H1 (cell line): Measurements from ENCODE around the gene IL1RAPL1. TPM values are rescaled to one million over a fixed set of nuclear protein-coding genes. Genes with fewer than 3 reads are reported as not detected.

ENCODE experiments used
- CTCF ChIA-PET: fragments of 300-600 bp; sonication (Branson Sonifier 250); formaldehyde crosslinking; loops from one replicate; lab custom pipeline; 2021; ENCODE audit not compliant: partially characterized antibody; lab: Charles Lee
- POLR2A ChIA-PET: fragments of 300-600 bp; sonication (Branson Sonifier 250); formaldehyde crosslinking; loops from one replicate; lab custom pipeline; 2021; ENCODE audit warnings: inconsistent platforms; ENCODE audit not compliant: partially characterized antibody; lab: Charles Lee
- DNase-seq, 2 experiments: peaks; one replicate each; pipeline versions ENCODE4 v3.0.0 to v3.0.0-alpha.2; 2010 to 2022; ENCODE audit warnings: low spot score in 2 of 2, low read depth in 1 of 2, mixed read lengths in 1 of 2
- FAIRE-seq: peaks from 2 replicates; lab custom pipeline; 2011; peaks lifted over from hg19 to GRCh38; lab: Jason Lieb, UNC
- H2AFZ ChIP-seq: 2 replicates; pipeline ENCODE4 v1.8.1; 2012; ENCODE audit warnings: low read length, inconsistent platforms
- H2AK5ac ChIP-seq: 2 replicates; pipeline ENCODE4 v1.6.1; 2013; ENCODE audit warnings: low read depth, low read length
- H2BK120ac ChIP-seq: replicated peaks from 2 replicates; pipeline ENCODE3; 2013; ENCODE audit warnings: low read depth, low read length, inconsistent platforms
- H2BK12ac ChIP-seq: 2 replicates; pipeline ENCODE4 v1.6.1; 2013; ENCODE audit warnings: low read depth, low read length
- H2BK15ac ChIP-seq: 2 replicates; pipeline ENCODE4 v1.6.1; 2013; ENCODE audit warnings: low read length
- H2BK20ac ChIP-seq: 2 replicates; pipeline ENCODE4 v1.6.1; 2013; ENCODE audit warnings: low read length
- H2BK5ac ChIP-seq: 2 replicates; pipeline ENCODE4 v1.6.1; 2013; ENCODE audit warnings: low read depth, low read length
- H3K14ac ChIP-seq: 2 replicates; pipeline ENCODE4 v1.6.1; 2013; ENCODE audit warnings: inconsistent platforms; ENCODE audit not compliant: insufficient read length
- H3K18ac ChIP-seq: 2 replicates; pipeline ENCODE4 v1.6.1; 2013; ENCODE audit warnings: low read length; ENCODE audit errors: extremely low read depth
- H3K23ac ChIP-seq: 2 replicates; pipeline ENCODE4 v1.6.1; 2013; ENCODE audit warnings: inconsistent platforms; ENCODE audit not compliant: insufficient read length
- H3K23me2 ChIP-seq: 2 replicates; pipeline ENCODE4 v1.6.1; 2013; ENCODE audit warnings: low read depth, low read length
- H3K27ac ChIP-seq: 2 replicates; pipeline ENCODE4 v1.6.1; 2011; ENCODE audit warnings: low read depth, low read length, inconsistent platforms
- H3K27me3 ChIP-seq, 4 experiments: replicated peaks in 1 of 4; 1 replicate in 1 of 4; 2 replicates in 3 of 4; pipeline versions ENCODE4 v1.6.1 to v1.8.1; 2011 to 2013; ENCODE audit warnings: low read length in 3 of 4, mild to moderate bottlenecking in 3 of 4, inconsistent platforms in 2 of 4, mixed read lengths in 2 of 4, moderate library complexity in 1 of 4; ENCODE audit not compliant: control insufficient read depth in 3 of 4, insufficient read depth in 3 of 4; ENCODE audit errors: extremely low read depth in 1 of 4
- H3K36me3 ChIP-seq, 4 experiments: 2 replicates each; pipeline versions ENCODE4 v1.6.1 to v1.8.1; 2011 to 2013; ENCODE audit warnings: mild to moderate bottlenecking in 4 of 4, low read length in 3 of 4, moderate library complexity in 2 of 4, control low read depth in 1 of 4, inconsistent platforms in 1 of 4; ENCODE audit not compliant: insufficient read depth in 4 of 4, control insufficient read depth in 2 of 4
- H3K4ac ChIP-seq: replicated peaks from 2 replicates; pipeline ENCODE3; 2013; ENCODE audit warnings: low read length, low read depth, mixed read lengths, inconsistent platforms; ENCODE audit not compliant: insufficient read length
- H3K4me1 ChIP-seq, 4 experiments: replicated peaks in 1 of 4; 1 replicate in 1 of 4; 2 replicates in 3 of 4; pipeline versions ENCODE4 v1.6.1 to v1.8.1; 2011 to 2013; ENCODE audit warnings: low read length in 3 of 4, inconsistent platforms in 2 of 4, mixed read lengths in 1 of 4; ENCODE audit not compliant: insufficient read depth in 4 of 4, control insufficient read depth in 3 of 4
- H3K4me2 ChIP-seq, 2 experiments: 2 replicates each; pipeline versions ENCODE4 v1.6.1 to v1.8.1; 2011 to 2013; ENCODE audit warnings: low read depth in 2 of 2, low read length in 2 of 2, control low read depth in 1 of 2, inconsistent platforms in 1 of 2, mild to moderate bottlenecking in 1 of 2; ENCODE audit not compliant: insufficient read depth in 1 of 2
- H3K4me3 ChIP-seq, 4 experiments: fragments of 200-600, 300-600 bp in 1 of 4; sonication (generic), shearing (Covaris generic), sonication (Bioruptor Twin) in 1 of 4; 2 replicates each; pipeline versions ENCODE4 v1.5.1 to v1.8.1; 2011 to 2016; ENCODE audit warnings: low read length in 4 of 4, low read depth in 3 of 4, control low read depth in 2 of 4, inconsistent platforms in 2 of 4, mild to moderate bottlenecking in 2 of 4, mixed read lengths in 1 of 4, moderate library complexity in 1 of 4; ENCODE audit not compliant: insufficient read depth in 2 of 4; ENCODE audit errors: extremely low read depth in 1 of 4
- H3K56ac ChIP-seq: replicated peaks from 2 replicates; pipeline ENCODE3; 2013; ENCODE audit warnings: low read depth, mild to moderate bottlenecking, mixed read lengths, low read length, inconsistent platforms; ENCODE audit not compliant: insufficient read length
- H3K79me1 ChIP-seq: 2 replicates; pipeline ENCODE4 v1.6.1; 2013; ENCODE audit warnings: low read depth, low read length, control low read depth
- H3K79me2 ChIP-seq, 2 experiments: 2 replicates each; pipeline versions ENCODE4 v1.6.1 to v1.8.1; 2012 to 2013; ENCODE audit warnings: low read length in 2 of 2, mild to moderate bottlenecking in 2 of 2, inconsistent platforms in 1 of 2; ENCODE audit not compliant: insufficient read depth in 2 of 2, control insufficient read depth in 1 of 2
- H3K9ac ChIP-seq, 4 experiments: replicated peaks in 1 of 4; 1 replicate in 1 of 4; 2 replicates in 3 of 4; pipeline versions ENCODE4 v1.6.1 to v1.8.1; 2011 to 2013; ENCODE audit warnings: low read depth in 3 of 4, low read length in 3 of 4, control low read depth in 2 of 4, mild to moderate bottlenecking in 2 of 4, moderate library complexity in 2 of 4, inconsistent platforms in 1 of 4; ENCODE audit errors: extremely low read depth in 1 of 4
- H3K9me3 ChIP-seq, 2 experiments: 2 replicates each; pipeline versions ENCODE4 v1.6.1 to v1.8.1; 2012 to 2013; ENCODE audit warnings: mild to moderate bottlenecking in 2 of 2, moderate library complexity in 2 of 2, control low read depth in 1 of 2, inconsistent platforms in 1 of 2, low read depth in 1 of 2, low read length in 1 of 2, mixed read lengths in 1 of 2; ENCODE audit not compliant: insufficient read depth in 2 of 2
- H4K20me1 ChIP-seq, 2 experiments: replicated peaks in 1 of 2; 2 replicates each; pipeline versions ENCODE3 to v1.8.1; 2011 to 2013; ENCODE audit warnings: inconsistent platforms in 2 of 2, low read length in 2 of 2, mild to moderate bottlenecking in 1 of 2; ENCODE audit not compliant: insufficient read depth in 2 of 2, control insufficient read depth in 1 of 2
- H4K5ac ChIP-seq: 2 replicates; pipeline ENCODE4 v1.6.1; 2013; ENCODE audit warnings: low read length, low read depth, mixed read lengths, inconsistent platforms; ENCODE audit not compliant: insufficient read length
- H4K8ac ChIP-seq: 2 replicates; pipeline ENCODE4 v1.8.0; 2013; ENCODE audit warnings: mild to moderate bottlenecking, moderate library complexity, low read length, inconsistent platforms; ENCODE audit not compliant: insufficient read depth; ENCODE audit errors: extremely low read depth
- H4K91ac ChIP-seq: replicated peaks from 2 replicates; pipeline ENCODE3; 2013; ENCODE audit warnings: low read length, mixed read lengths, inconsistent platforms; ENCODE audit not compliant: insufficient read length
- MAFK ChIP-seq: IDR thresholded peaks from 2 replicates; pipeline ENCODE4 v1.6.1; 2012; ENCODE audit warnings: low read depth, mild to moderate bottlenecking, improper control_type of control experiment, low read length
- NANOG ChIP-seq: IDR thresholded peaks from 2 replicates; pipeline ENCODE4 v1.6.1; 2011; ENCODE audit warnings: low read length, low read depth, mild to moderate bottlenecking, inconsistent platforms; ENCODE audit not compliant: insufficient read depth, poor library complexity, severe bottlenecking
- SP2 ChIP-seq: IDR thresholded peaks from 2 replicates; pipeline ENCODE4 v1.6.1; 2012; ENCODE audit warnings: mild to moderate bottlenecking, low read length, inconsistent platforms
- WGBS, 2 experiments: shearing (Covaris generic) in 1 of 2; methylation state at CpG; one replicate each; pipeline versions ENCODE4 v1.1.6 to v1.1.7; 2013 to 2015; ENCODE audit warnings: low lambda C conversion rate in 2 of 2, mixed read lengths in 2 of 2, inconsistent platforms in 1 of 2, low coverage in 1 of 2, missing lambda C conversion rate in 1 of 2; ENCODE audit not compliant: insufficient replicate concordance in 2 of 2, insufficient coverage in 1 of 2, insufficient read length in 1 of 2; ENCODE audit errors: extremely low coverage in 1 of 2, missing lambda C conversion rate in 1 of 2; 5-methylcytosine and 5-hydroxymethylcytosine counted together
- microRNA-seq, 2 experiments: library from miRNA; unstranded; fragments of <30 nt; microRNA quantifications; one replicate each; pipeline versions ENCODE4 to v1.2.0, GENCODE V29; 2016 to 2020; ENCODE audit warnings: borderline microRNAs expressed in 2 of 2, borderline number of aligned reads in 2 of 2, borderline replicate concordance in 1 of 2
- polyA plus RNA-seq, 7 experiments: library from polyadenylated mRNA; depleted of rRNA in 3 of 7; stranded (reverse) in 5 of 7; unstranded in 2 of 7; fragments of >200 nt in 5 of 7; fragments of 200-250 nt in 2 of 7; gene quantifications; 1 replicate in 5 of 7; 2 replicates in 1 of 7; 4 replicates in 1 of 7; pipeline versions ENCODE4 v1.2.1 to v1.2.3, GENCODE V29; 2011 to 2013; ENCODE audit warnings: missing spikeins in 2 of 7, mixed read lengths in 2 of 7
- small RNA-seq: library from polyadenylated mRNA; stranded (forward); fragments of <200 nt; extraction: miRNeasy Mini kit (QIAGEN cat#:217004); gene quantifications from one replicate; pipeline ENCODE3, GENCODE V24; 2013; ENCODE audit not compliant: insufficient read depth
- total RNA-seq: library from RNA; stranded (reverse); fragmentation: NEBNext Ultra II Directional; extraction: Animal tissue kit (Norgen Biotek cat#: 25700); gene quantifications from 2 replicates; pipeline ENCODE4 v1.2.1, GENCODE V29; 2021

Gene IL1RAPL1
- total and polyA plus RNA-seq, 2 of the 8 experiments (the other 6 are each of a cell fraction or from before 2014, with no cell fraction given), result 0.11 to 0.35 TPM

DNA sequence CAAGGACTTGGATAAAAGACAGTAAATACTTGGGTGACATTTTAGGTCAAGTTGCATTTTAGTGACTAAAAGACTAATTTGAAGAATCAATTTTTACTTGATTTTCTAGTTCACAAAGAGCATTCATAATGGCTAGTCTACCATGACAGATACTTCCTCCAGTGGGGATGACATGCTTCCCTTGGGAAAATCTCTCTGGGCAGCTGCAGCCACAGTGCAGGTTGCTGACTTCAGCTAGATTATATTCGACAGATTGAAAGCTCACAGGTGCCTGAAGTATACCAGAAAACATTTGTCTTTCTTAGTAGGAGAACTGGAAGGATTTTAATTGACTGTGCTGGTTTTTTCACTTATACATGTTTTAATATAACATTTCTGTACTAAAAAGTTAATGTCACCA lies 1418.6 kb downstream of the IL1RAPL1 start:
- no peaks in the 10 kb centered on the region for H3K23me2 ChIP-seq
- DNase-seq (no peak), FAIRE-seq (no peak)
- no peak overlapping the region for H2BK15ac ChIP-seq
- H2BK120ac ChIP-seq, result no peak overlapping the region
- H3K4me2 ChIP-seq, result no peak overlapping the region
- no peak overlapping the region for H3K18ac ChIP-seq
- TF ChIP-seq SP2, result no peak
- TF ChIP-seq MAFK, result no peak
- TF ChIP-seq NANOG, result no peak
- H2BK20ac ChIP-seq, result no peak overlapping the region
- H4K5ac ChIP-seq, result no peak overlapping the region
- H3K79me2 ChIP-seq, result no peaks in the 10 kb centered on the region
- H4K20me1 ChIP-seq, result no peaks in the 10 kb centered on the region
- no peaks in the 10 kb centered on the region for H3K9me3 ChIP-seq
- ChIA-PET POLR2A (no interaction called here), CTCF (interaction anchor here (1.7 kb wide), 1 partner anchor 36 kb away, joined by 3 read pairs; no protein-coding TSS in a partner anchor)
- H2BK12ac ChIP-seq, result no peak overlapping the region
- H3K4ac ChIP-seq, result no peak overlapping the region
- no peak overlapping the region for H4K91ac ChIP-seq
- H3K14ac ChIP-seq, result no peak overlapping the region
- no peak overlapping the region for H3K9ac ChIP-seq
- no peaks in the 10 kb centered on the region for H3K36me3 ChIP-seq
- H4K8ac ChIP-seq, result no peak overlapping the region
- H2AFZ ChIP-seq, result no peak overlapping the region
- H3K4me3 ChIP-seq, result no peak overlapping the region
- H3K23ac ChIP-seq, result no peak overlapping the region
- H3K4me1 ChIP-seq, result peaks cover 0 to 5% (median 1%) of the 10 kb centered on the region in 4 experiments; a peak in 2 of 7 replicates
- no peak overlapping the region for H3K56ac ChIP-seq
- H2AK5ac ChIP-seq, result no peak overlapping the region
- H2BK5ac ChIP-seq, result no peak overlapping the region
- WGBS, 2 experiments, result 88% methylated on average over 1 of the region's 1 CpG; no CpG with 5 or more reads in 1 of the 2 experiments
- no peak overlapping the region for H3K27ac ChIP-seq
- H3K27me3 ChIP-seq, result no peaks in the 10 kb centered on the region
- H3K79me1 ChIP-seq, result no peaks in the 10 kb centered on the region

Small RNA genes within 50 kb of the gene (microRNA-seq; reads per million reads assigned to microRNA genes)
- gene MIR4666B, result 0 reads per million in 2 experiments

Small RNA genes within 50 kb of the gene (small RNA-seq; reads per million reads assigned to genes)
- gene MIR4666B, result not detected
- not detected for gene RF00284
- 7.9 reads per million, percentile 76 among the genes with 10 or more reads in this experiment for gene RNA5SP500
